Spleen (tissue), 7 donors: Measurements from ENCODE around the gene ATP11C.

Experiments used
- CTCF ChIP-seq, 11 experiments: fragments of 200-600 bp in 7 of 11; fragments of 450-650 bp in 4 of 11; sonication (generic) in 4 of 11; IDR thresholded peaks in 8 of 11; conservative IDR thresholded peaks in 3 of 11; 1 replicate in 7 of 11; 2 replicates in 4 of 11; pipeline versions ENCODE4 v1.4.0 to v1.8.0; 2016 to 2021; ENCODE audit warnings: antibody characterized with exemption in 11 of 11, inconsistent platforms in 4 of 11, mild to moderate bottlenecking in 1 of 11
- POLR2AphosphoS5 ChIP-seq, 3 donors: sonication (generic); formaldehyde crosslinking; IDR thresholded peaks; one replicate each; pipeline ENCODE4 v1.5.1; 2017; ENCODE audit warnings: antibody characterized with exemption in 3 of 3
- donor health status: DM: no; HTN: no; CAD: no; lungs with moderate emphysema.
- donor health status: DM: no; HTN: no; CAD: no.
- donor health status: DM: no; HTN: no; CAD: no.

- TF ChIP-seq CTCF (IDR thresholded peaks at IDR 0.05 in 8 of 11, conservative IDR thresholded peaks at IDR 0.05 in 3 of 11) = no peak
- TF ChIP-seq POLR2AphosphoS5 (IDR thresholded peaks at IDR 0.05) = no peak
Observed at GRCh38 chrX:139844884-139845283, 88.0 kb downstream of the ATP11C start.
